HEK293 (cell line): Measurements from ENCODE around the gene QSOX1.
"Not testable (repeated sequence)": the region's sequence is repeated elsewhere in the genome, so short reads cannot be mapped to it uniquely, and the experiment has no call there.

Experiments used
- CTCF ChIP-seq: fragments of 450-650 bp; formaldehyde crosslinking; IDR thresholded peaks from 2 replicates; pipeline ENCODE4 v1.5.1; 2016; ENCODE audit warnings: missing biosample characterization, missing genetic modification characterization
- ZNF626 ChIP-seq: fragments of 450-650 bp; sonication (Bioruptor Pico); formaldehyde crosslinking; IDR thresholded peaks from 2 replicates; pipeline ENCODE4 v1.5.1; 2018; ENCODE audit warnings: missing biosample characterization, missing genetic modification characterization, inconsistent platforms

GRCh38 chr1:180133688-180134087 lies 21.0 kb upstream of the QSOX1 start:
- not testable (repeated sequence) for TF ChIP-seq ZNF626, CTCF (tag by site-specific recombination)
